Stimulated activated effector memory CD8-positive, alpha-beta T cell treated with anti-CD3 and anti-CD28 coated beads, Interleukin-12 subunit alpha, Interleukin-12 subunit beta, amount 100 ng/mL, for 72 hours (primary cell): ENCODE results near the gene ZFC3H1.

Source experiments
- ATAC-seq: fragments of 150-1000 bp; cut with Tn5 transposase; 2 replicates; pipeline ENCODE4 v1.10.0; 2021
- DNase-seq, 2 donors: peaks; one replicate each; pipeline ENCODE4 v3.0.0; 2021 to 2022; ENCODE audit warnings: low spot score in 2 of 2
- H3K27ac Mint-ChIP-seq: one replicate; pipeline ENCODE4 v1.8.0; 2022; ENCODE audit warnings: mild to moderate bottlenecking, mixed read lengths
- H3K36me3 Mint-ChIP-seq: one replicate; pipeline ENCODE4 v1.8.0; 2022; ENCODE audit warnings: mild to moderate bottlenecking, mixed read lengths
- H3K4me1 Mint-ChIP-seq: one replicate; pipeline ENCODE4 v1.8.0; 2022; ENCODE audit warnings: mixed read lengths
- H3K4me3 Mint-ChIP-seq: one replicate; pipeline ENCODE4 v1.8.0; 2022; ENCODE audit warnings: mild to moderate bottlenecking, mixed read lengths
- H3K9me3 Mint-ChIP-seq: one replicate; pipeline ENCODE4 v1.8.0; 2022; ENCODE audit warnings: mixed read lengths

The ZFC3H1 gene

GRCh38 chr12:71626768-71627167 lies 36.9 kb downstream of the ZFC3H1 start:
- H3K4me3 Mint-ChIP-seq: no peak overlapping the region
- ATAC-seq (no peak), DNase-seq (no peak)
- no peaks in the 10 kb centered on the region for H3K36me3 Mint-ChIP-seq
- H3K9me3 Mint-ChIP-seq: no peaks in the 10 kb centered on the region
- no peak overlapping the region for H3K27ac Mint-ChIP-seq
- peaks cover 6% of the 10 kb centered on the region for H3K4me1 Mint-ChIP-seq

GRCh38 chr12:71626098-71626497 lies 37.5 kb downstream of the ZFC3H1 start:
- Mint-ChIP-seq H3K4me3 (no peak overlapping the region), H3K9me3 (no peaks in the 10 kb centered on the region), H3K36me3 (no peaks in the 10 kb centered on the region), H3K27ac (no peak overlapping the region), H3K4me1 (peaks cover 10% of the 10 kb centered on the region)
- ATAC-seq (no peak), DNase-seq (no peak)

GRCh38 chr12:71625476-71625875 lies 38.2 kb downstream of the ZFC3H1 start:
- H3K4me1 Mint-ChIP-seq: peaks cover 14% of the 10 kb centered on the region
- DNase-seq (no peak), ATAC-seq (no peak)
- H3K36me3 Mint-ChIP-seq: no peaks in the 10 kb centered on the region
- no peak overlapping the region for H3K27ac Mint-ChIP-seq
- H3K9me3 Mint-ChIP-seq: no peaks in the 10 kb centered on the region
- H3K4me3 Mint-ChIP-seq: no peak overlapping the region

- no peaks in the 10 kb centered on the region for H3K36me3 Mint-ChIP-seq
- no peak for ATAC-seq
- peak overlapping the region; percentile 52 for H3K27ac Mint-ChIP-seq
- no peak for DNase-seq
- H3K9me3 Mint-ChIP-seq: no peaks in the 10 kb centered on the region
- peaks cover 14% of the 10 kb centered on the region for H3K4me1 Mint-ChIP-seq
- no peak overlapping the region for H3K4me3 Mint-ChIP-seq
Measured at GRCh38 chr12:71621938-71622337, 41.7 kb downstream of the ZFC3H1 start.

- Mint-ChIP-seq H3K4me3 (no peak overlapping the region), H3K9me3 (no peaks in the 10 kb centered on the region), H3K4me1 (no peaks in the 10 kb centered on the region), H3K27ac (peak overlapping the region; percentile 23), H3K36me3 (no peaks in the 10 kb centered on the region)
- ATAC-seq: no peak
- DNase-seq: no peak
Measured at GRCh38 chr12:71610031-71610795, 53.4 kb downstream of the ZFC3H1 start.

GRCh38 chr12:71607494-71608330 lies 55.9 kb downstream of the ZFC3H1 start:
- no peaks in the 10 kb centered on the region for H3K4me1 Mint-ChIP-seq
- no peaks in the 10 kb centered on the region for H3K9me3 Mint-ChIP-seq
- no peak for ATAC-seq
- H3K4me3 Mint-ChIP-seq: no peak overlapping the region
- H3K27ac Mint-ChIP-seq: peak overlapping the region; percentile 23
- no peak for DNase-seq
- H3K36me3 Mint-ChIP-seq: no peaks in the 10 kb centered on the region

GRCh38 chr12:71605039-71605438 lies 58.6 kb downstream of the ZFC3H1 start:
- Mint-ChIP-seq H3K4me3 (no peak overlapping the region), H3K4me1 (no peaks in the 10 kb centered on the region), H3K9me3 (no peaks in the 10 kb centered on the region), H3K36me3 (no peaks in the 10 kb centered on the region), H3K27ac (no peak overlapping the region)
- no peak for ATAC-seq
- DNase-seq: no peak

- Mint-ChIP-seq H3K9me3 (peaks cover 6% of the 10 kb centered on the region), H3K4me1 (no peaks in the 10 kb centered on the region), H3K4me3 (no peak overlapping the region), H3K36me3 (no peaks in the 10 kb centered on the region), H3K27ac (peak overlapping the region; percentile 52)
- no peak for DNase-seq
- ATAC-seq: no peak
Measured at GRCh38 chr12:71602761-71603577, 60.7 kb downstream of the ZFC3H1 start.

- Mint-ChIP-seq H3K36me3 (no peaks in the 10 kb centered on the region), H3K27ac (no peak overlapping the region), H3K9me3 (peaks cover 6% of the 10 kb centered on the region), H3K4me3 (no peak overlapping the region), H3K4me1 (no peaks in the 10 kb centered on the region)
- DNase-seq (no peak), ATAC-seq (no peak)
Measured at GRCh38 chr12:71601546-71601945, 62.1 kb downstream of the ZFC3H1 start.

- no peak for DNase-seq
- Mint-ChIP-seq H3K4me3 (no peak overlapping the region), H3K4me1 (no peaks in the 10 kb centered on the region), H3K36me3 (no peaks in the 10 kb centered on the region), H3K9me3 (peaks cover 6% of the 10 kb centered on the region), H3K27ac (no peak overlapping the region)
- ATAC-seq: peak; percentile 36
Measured at GRCh38 chr12:71599210-71599609, 64.4 kb downstream of the ZFC3H1 start.

- DNase-seq (no peak), ATAC-seq (no peak)
- H3K9me3 Mint-ChIP-seq: peaks cover under 1% of the 10 kb centered on the region
- no peak overlapping the region for H3K4me3 Mint-ChIP-seq
- no peak overlapping the region for H3K27ac Mint-ChIP-seq
- H3K4me1 Mint-ChIP-seq: no peaks in the 10 kb centered on the region
- H3K36me3 Mint-ChIP-seq: no peaks in the 10 kb centered on the region
Measured at GRCh38 chr12:71594214-71594948, 69.3 kb downstream of the ZFC3H1 start.

- ATAC-seq: no peak
- no peak overlapping the region for H3K4me3 Mint-ChIP-seq
- H3K27ac Mint-ChIP-seq: no peak overlapping the region
- H3K4me1 Mint-ChIP-seq: no peaks in the 10 kb centered on the region
- H3K36me3 Mint-ChIP-seq: no peaks in the 10 kb centered on the region
- no peak for DNase-seq
- no peaks in the 10 kb centered on the region for H3K9me3 Mint-ChIP-seq
Measured at GRCh38 chr12:71592841-71593240, 70.8 kb downstream of the ZFC3H1 start.

- no peak overlapping the region for H3K27ac Mint-ChIP-seq
Measured at GRCh38 chr12:71591601-71592000, 72.0 kb downstream of the ZFC3H1 start.

GRCh38 chr12:71589478-71589881 lies 74.2 kb downstream of the ZFC3H1 start:
- H3K36me3 Mint-ChIP-seq: no peaks in the 10 kb centered on the region
- ATAC-seq: no peak
- H3K4me3 Mint-ChIP-seq: no peak overlapping the region
- H3K9me3 Mint-ChIP-seq: no peaks in the 10 kb centered on the region
- H3K27ac Mint-ChIP-seq: no peak overlapping the region
- DNase-seq: no peak
- no peaks in the 10 kb centered on the region for H3K4me1 Mint-ChIP-seq

More at GRCh38 chr12:71591601-71592000, 72.0 kb downstream of the ZFC3H1 start:
- no peak for ATAC-seq
- H3K4me3 Mint-ChIP-seq: no peak overlapping the region
- H3K9me3 Mint-ChIP-seq: no peaks in the 10 kb centered on the region
- H3K4me1 Mint-ChIP-seq: no peaks in the 10 kb centered on the region
- H3K36me3 Mint-ChIP-seq: no peaks in the 10 kb centered on the region
- no peak for DNase-seq

GRCh38 chr12:71587012-71587411 lies 76.6 kb downstream of the ZFC3H1 start:
- Mint-ChIP-seq H3K4me1 (no peaks in the 10 kb centered on the region), H3K9me3 (no peaks in the 10 kb centered on the region), H3K4me3 (no peak overlapping the region), H3K27ac (no peak overlapping the region), H3K36me3 (no peaks in the 10 kb centered on the region)
- ATAC-seq: no peak
- no peak for DNase-seq
